ENCODE data around the gene TM7SF3. TPM values are rescaled to one million over a fixed set of nuclear protein-coding genes. Genes with fewer than 3 reads are reported as not detected.

The TM7SF3 gene
- 77.5 and 92.7 TPM in 2 replicates for total RNA-seq

DNA sequence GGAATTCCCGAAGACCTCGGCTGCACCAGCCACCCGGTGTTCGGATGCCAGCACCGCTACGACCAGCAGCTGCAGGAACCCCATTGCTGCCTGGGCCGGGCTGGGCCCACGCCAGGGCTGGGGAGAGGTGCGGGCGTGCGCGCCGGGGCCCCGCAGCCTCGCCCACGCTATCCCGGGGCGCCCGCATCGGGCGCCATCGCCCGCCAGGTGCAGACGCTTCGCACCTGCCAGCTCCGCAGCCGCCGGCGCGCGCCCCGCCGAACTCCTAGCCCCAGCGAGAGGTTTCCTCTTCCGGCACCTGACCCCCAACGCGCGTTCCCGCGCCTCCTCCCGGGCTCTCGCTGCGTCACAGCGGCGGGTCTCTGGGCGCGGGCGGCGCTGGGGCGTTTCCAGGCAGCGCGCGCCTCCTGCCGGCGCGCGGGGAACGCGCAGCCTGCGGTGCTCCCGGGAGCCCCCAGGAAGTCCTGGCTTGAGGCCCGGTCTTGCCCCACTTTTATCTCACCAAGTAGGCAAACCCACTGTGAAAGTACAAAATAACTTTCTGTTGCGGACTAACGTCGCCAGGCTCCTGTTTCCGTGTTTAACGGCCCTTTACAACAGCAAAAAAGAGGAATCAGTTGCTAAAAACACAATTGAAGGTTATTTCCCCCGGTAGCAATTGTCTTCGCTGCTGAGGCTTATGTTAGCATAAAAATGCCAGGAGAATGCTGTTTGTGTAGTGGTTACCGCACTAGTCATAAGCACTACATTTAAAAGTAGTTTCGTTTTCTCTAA lies at the start of gene TM7SF3:
Gene TM7SF3 (minus strand): TSS at position 300 of the 774 bp plus-strand sequence. CDS start 216 bp downstream, at position 84.

GRCh38 chr12:26937863-26938700 lies 76.1 kb downstream of the TM7SF3 start, which contains the start of the genes FGFR1OP2 and INTS13:
Gene FGFR1OP2, plus strand, starts transcription at chr12:26938470. Its CDS starts 15,689 bp downstream, at chr12:26954159.
Gene INTS13, minus strand, starts transcription at chr12:26937981. Its CDS starts 1,178 bp downstream, at chr12:26936803.

Other genes starting within 250 kb of the TM7SF3 start
- gene ITPR2, start 181.2 kb downstream of the TM7SF3 start, total RNA-seq: 3.6 and 6.6 TPM in 2 replicates
- 14.3 and 25.4 TPM in 2 replicates for gene INTS13, start 76.4 kb downstream of the TM7SF3 start, total RNA-seq
- gene FGFR1OP2, start 75.9 kb downstream of the TM7SF3 start, total RNA-seq: 31.2 and 49.8 TPM in 2 replicates
- 41.0 and 47.6 TPM in 2 replicates for gene MED21, start 8.2 kb upstream of the TM7SF3 start, total RNA-seq
- not detected in 2 replicates for gene C12orf71, start 68.2 kb upstream of the TM7SF3 start, total RNA-seq
- 11.7 and 15.6 TPM in 2 replicates for gene STK38L, start 229.9 kb upstream of the TM7SF3 start, total RNA-seq

All from bronchial smooth muscle cell (primary cell).